Stimulated activated CD8-positive, alpha-beta memory T cell treated with anti-CD3 and anti-CD28 coated beads, Interleukin-4, amount 100 ng/mL, for 48 hours (primary cell): ENCODE data around the gene SSBP4.
"Not testable (repeated sequence)": the region's sequence is repeated elsewhere in the genome, so short reads cannot be mapped to it uniquely, and the experiment has no call there.

Experiments
- DNase-seq: peaks from one replicate; pipeline ENCODE4 v3.0.0-alpha.2; 2020

The SSBP4 gene

DNA sequence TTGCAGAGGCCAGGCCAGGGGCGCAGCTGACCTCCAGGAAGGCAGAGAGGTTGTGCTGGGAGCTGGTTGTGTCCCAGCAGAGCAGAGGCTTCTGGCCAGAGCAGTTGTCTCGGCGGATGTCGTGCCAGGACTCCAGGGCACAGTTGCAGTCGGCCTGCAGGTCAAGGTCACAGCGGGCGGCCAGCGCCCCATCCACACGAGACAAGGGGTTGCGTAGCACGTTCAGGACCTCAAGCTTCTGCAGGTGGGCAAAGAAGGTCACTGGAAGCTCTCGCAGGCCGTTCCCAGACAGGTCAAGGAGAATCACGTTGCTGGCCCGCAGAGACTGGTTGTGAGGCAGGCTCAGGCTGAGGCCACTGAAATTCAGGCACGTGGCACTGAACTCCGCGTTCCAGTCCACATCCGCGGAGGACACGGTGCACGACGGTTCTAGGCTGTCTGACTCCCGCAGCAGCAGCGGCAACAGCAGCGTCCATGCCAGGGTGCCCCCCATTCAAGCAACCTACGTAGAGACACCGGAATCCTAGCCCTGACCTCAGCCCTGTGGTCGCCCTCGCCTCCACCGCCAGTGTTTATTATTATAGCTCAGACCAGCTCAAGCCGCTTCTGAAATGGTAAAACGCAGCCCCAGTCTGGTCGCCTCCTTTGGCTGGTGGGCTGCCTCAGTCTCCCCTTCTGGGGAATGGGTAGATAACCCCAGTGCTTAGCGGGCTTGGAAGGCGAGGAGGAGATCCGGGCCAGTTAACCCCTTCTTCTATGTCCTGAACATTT lies 22.5 kb upstream of the SSBP4 start:
- no peak for DNase-seq

DNA sequence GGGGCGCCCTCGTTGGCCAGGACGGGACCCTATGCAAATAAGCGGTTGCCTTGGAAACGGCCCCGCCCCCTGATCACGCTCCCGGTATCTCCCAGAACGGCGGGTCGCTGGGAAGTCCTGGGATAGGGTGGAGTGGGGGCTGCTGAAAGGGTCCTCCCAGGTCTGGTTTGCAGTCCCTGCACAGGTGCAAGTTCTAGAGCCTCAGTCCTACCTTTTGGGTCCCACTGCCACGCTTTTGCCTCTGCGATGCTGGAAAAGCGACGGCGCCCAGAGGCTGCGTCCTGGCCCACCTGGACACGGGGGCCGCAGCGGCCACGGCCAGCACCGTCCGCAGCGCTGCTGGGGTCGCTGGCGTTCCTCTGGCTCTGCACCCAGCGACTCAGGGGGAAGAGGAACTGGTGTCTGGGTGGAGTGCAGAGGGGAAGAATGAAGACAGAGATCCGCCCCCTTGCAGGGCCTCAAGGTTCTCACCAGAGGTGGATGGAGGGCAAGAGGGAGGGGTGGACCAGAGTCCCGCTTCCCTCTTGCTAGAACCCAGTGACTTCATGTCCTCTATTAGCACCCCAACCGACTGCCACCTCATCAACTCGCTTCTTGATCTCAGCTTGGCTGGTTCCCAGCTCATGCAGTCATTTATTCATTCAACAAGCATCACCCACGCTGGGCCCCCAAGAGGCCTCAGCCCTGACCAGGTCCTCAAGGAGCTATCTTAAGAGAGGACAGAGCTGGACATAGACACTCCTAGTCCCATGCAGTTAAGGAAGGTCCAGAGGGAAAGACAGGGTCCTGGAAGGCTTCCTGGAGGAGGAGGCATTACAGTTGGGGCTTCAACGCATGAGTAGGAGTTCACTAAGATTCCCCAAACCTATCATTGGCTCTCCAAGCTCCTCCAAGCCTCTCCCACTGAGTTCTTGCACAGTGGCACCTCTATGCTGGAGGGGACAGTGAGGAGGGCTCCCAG lies 21.7 kb upstream of the SSBP4 start, which contains the start of gene LRRC25:
LRRC25 (minus strand) TSS at position 381 of the 961 bp plus-strand sequence. CDS start 659 bp downstream, outside the sequence.
- no peak for DNase-seq

DNA sequence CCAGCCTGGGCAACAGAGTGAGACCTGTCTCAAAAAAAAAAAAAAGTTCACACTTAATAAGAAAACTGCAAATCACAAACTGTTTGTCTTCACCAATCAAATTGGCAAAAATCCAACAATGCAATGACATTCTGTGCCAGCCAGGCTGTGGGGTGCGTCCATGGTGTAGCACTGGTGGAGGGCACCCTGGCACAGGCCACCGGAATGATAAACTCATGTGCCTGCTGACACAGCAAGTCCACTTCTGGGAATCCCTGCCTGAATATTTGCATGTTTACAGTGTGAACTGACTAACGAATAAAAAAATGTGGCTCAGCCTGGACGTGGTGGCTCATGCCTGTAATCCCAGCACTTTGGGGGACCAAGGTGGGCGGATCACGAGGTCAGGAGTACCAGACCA lies 20.2 kb upstream of the SSBP4 start:
- no peak for DNase-seq

DNA sequence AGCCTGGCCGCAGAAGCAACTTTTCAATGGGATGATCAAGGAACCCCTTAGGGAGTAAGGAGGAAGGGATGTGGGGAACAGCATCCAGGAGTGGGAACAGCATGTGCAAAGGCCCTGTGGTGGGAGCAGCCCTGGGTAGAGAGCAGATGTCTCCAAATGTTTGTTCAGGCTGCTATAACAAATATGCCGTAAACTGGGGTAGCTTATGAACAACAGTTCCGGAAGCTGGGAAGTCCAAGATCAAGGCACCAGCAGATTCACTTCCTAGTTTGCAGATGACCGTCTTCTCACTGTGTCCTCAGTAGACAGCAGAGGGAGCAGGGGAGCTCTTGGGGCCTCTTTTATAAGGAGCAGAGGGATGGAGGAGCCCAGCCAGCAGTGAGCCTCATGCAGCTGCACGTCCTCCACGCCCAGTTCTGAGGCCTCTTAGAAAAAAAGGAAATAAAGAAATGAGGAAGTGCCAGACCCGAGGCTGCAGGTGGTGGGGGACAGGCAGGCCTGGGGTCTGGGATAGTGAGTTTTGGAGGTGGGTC lies 17.6 kb upstream of the SSBP4 start:
- no peak for DNase-seq

DNA sequence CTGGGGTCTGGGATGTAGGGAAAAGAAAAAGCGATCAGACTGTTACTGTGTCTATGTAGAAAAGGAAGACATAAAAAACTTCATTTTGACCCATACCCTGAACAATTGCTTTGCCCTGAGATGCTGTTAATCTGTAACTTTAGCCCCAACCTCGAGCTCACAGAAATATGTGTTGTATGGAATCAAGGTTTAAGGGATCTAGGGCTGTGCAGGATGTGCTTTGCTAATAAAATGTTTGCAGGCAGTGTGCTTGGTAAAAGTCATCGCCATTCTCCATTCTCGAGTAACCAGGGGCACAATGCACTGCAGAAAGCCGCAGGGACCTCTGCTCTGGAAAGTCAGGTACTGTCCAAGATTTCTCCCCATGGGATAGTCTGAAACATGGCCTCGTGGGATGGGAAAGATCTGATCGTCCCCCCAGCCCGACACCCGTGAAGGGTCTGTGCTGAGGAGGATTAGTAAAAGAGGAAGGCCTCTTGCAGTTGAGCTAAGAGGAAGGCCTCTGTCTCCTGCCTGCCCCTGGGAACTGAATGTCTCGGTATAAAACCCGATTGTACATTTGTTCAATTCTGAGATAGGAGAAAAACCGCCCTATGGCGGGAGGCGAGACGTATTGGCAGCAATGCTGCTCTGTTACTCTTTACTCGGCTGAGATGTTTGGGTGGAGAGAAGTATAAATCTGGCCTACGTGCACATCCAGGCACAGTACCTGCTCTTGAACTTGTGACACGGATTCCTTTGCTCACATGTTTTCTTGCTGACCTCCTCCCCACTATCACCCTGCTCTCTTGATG lies 16.5 kb upstream of the SSBP4 start:
- DNase-seq = not testable (repeated sequence)

DNA sequence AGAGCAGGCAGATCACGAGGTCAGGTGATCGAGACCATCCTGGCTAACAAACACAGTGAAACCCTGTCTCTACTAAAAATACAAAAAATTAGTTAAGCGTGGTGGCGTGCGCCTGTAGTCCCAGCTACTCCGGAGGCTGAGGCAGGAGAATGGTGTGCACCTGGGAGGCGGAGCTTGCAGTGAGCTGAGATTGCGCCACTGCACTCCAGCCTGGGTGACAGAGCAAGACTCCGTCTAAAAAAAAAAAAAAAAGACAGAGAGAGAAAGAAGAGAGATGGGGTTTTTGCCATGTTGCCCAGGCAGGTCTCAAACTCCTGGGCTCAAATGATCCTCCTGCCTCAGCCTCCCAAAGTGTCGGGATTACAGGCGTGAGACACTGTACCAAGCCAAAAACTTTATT lies 13.4 kb upstream of the SSBP4 start:
- not testable (repeated sequence) for DNase-seq

DNA sequence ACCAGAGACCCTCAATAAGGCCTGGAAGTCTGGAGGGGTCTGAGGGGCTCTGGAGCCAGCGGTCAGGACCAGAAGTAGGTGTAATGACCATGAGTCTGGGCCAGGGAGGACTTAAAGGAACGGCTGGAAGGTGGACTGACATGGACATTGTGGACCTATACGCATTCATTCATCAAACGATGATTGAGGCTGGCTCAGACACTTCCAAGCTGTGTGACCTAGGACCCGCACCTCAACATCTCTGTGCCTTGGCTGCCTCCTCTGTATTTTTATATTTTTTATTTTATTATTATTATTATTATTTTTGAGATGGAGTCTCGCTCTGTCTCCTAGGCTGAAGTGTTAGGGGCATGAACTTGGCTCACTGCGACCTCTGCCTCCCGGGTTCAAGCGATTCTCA lies 12.4 kb upstream of the SSBP4 start:
- no peak for DNase-seq

DNA sequence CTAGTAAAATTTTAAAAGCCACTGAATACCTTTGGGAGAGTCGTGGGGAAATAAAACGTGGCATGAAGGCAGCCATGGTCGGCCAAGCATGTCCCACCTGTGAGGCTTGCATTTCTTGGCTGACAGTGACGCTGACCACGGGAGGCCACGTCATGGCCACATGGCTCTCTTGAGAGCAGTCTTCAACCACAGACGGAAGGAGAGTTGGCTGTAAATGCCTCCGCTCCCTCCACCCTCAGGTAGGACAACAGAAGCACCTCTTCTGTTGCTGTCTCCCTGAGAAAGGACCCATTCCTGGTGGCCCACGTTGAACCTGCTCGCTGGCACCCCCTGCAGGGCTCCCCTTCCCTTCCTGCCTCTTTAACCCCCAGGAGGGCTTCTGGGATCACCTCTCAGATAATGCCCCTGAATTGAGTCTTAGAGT lies 11.1 kb upstream of the SSBP4 start:
- peak; percentile 71 for DNase-seq

DNA sequence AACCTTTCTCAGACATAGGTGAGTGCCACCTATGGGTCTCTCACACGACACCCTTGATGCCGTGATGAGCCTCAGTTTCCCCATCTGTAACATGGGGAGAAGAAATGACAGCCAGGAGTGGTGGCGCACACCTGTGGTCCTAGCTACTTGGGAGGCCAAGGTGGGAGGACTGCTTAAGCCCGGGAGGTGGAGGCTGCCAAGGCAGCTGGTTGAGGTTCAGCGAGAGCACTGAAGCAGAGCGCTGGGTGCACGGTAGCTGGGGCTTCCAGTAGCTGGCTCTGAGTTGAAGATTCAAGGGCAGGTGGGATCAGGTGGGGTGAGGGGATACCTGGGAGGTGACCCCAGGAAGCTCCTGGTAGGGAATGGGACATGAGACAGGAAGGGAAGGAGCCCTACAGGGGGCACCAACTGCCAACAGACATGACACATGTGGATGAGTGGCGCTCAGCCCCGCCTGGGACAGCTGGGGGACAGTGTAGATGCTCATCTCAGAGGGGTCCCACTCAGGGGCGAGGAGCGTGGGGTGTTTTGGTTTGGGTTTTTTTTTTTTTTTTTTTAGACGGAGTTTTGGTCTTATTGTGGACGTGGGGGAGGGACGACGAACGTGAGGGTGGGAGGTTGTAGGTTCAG lies 6.5 kb upstream of the SSBP4 start:
- DNase-seq = no peak

DNA sequence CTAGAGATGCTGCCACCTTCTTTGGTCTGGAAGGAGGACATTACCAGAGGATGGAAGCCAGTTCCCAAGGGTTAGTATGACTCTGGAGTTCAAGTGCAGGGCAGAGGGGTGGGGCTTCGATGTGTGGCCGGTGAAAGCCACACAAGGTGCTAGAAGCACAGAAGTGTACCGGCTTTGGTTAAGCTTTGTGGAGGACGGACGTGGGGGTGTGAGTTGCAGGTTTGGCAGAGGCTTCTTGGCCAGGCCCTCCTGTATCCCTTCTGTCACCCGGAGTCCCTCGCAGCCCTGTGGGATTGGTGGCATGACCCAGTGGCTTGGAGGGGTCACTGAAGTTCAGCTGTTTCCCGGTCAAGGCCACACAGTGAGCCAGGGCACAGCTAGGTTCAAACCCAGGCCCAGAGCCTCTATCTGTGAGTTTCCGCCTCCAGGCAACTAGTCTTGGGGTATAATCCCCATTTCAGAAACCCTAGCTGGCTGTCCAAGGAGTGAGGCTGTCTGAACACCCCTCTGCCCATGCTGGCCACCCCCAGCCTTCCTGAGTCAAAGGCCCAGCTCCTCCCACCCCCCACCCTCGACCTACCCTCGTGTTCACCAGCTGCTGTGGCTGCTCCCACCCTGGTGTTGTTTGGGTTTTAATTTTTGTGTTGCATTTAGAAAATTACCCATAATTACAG lies 4.6 kb upstream of the SSBP4 start:
- no peak for DNase-seq

DNA sequence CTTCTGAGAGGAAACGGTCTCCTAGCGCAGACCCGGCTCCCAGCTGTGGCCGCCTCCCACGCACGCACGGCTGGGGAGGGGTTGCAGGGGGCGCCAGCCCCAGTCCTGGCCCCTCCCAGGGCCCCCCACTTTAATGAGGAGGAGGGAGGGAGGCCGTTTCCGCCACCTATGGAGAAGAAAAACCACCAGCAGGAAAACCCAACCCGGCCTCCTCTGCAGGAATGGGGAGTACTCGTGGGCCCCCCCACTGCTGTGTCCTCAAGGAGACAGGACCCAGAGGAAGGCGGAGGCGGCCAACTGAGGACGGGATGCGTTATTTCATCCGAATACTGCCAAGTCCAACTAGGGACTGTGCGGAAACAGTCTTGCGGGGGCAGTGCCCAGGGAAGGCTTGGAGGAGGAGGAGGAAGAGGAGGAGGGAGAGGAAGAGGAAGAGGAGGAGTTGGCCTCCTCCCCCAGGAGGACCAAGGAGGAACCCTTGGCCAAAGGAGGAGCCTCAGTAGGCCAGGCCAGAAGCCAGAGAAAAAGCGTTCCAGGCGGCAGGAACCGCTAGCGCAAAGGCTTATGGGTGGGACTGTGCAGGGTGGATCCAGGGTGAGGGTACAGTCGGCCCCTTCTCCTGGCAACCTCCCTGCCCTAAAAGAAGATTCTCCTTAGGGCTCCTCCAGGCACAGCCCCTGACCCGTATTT lies 3.9 kb upstream of the SSBP4 start:
- DNase-seq = no peak

DNA sequence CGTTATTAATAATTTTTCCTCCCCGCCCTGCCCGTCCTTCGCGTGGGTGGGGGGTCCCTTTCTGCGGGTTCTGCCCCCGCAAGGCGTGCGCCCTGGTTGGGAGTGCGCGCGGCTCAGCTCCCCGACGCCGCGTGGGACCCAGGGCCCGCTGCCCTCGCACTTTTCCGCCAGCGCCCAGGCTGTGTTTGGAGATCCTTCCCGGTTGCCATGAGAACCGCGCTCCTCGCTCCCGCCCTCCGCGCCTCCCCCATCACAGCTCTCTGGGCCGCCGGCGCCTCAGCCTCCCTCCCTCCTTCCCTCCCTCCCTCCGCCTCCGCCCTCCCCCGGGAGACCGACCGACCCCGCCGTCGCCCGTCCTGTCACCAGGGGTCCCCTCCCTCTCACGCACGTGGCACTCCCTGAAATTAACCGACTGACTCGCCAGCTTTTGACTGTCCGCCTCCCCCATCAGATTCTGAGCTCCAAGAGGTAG lies 2.4 kb upstream of the SSBP4 start:
- DNase-seq = peak; percentile 77

DNA sequence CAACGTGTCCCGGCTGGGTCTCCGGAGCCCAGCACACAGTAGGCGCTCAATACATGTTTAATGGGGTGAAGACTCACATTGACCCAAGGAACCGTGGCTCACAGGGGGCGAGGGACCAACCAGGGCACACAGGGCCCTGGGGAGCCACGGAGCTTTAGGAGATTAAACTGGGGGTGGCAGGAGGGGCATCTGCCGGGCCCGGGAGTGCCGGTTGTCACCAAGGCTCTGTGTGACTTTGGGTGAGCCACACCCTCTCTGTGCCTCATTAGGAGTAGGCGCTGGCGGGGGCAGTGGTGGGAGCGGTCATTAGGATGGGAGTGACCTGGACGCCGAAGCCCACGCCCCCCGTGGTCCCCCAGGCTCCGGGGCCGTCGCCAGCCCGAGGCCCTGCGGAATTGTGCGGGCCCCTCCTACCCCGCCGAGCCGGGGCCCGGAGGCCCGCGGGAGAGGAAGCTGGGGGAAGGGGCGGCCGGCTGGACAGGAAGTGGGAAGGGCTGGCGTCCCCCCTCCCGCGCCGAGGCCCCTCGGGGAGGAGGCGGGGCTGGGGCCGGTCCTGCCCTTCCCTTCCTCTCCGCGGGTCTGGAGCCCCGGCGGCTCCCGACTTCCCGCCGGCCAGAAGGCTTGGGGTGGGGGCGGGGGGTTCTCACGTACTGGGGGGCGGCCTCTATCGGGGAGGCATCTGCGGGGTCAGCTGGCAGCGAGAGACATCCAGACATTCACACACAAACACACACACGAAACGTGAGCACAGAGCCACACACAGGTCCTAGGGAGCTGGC lies 1.8 kb upstream of the SSBP4 start:
- peak; percentile 55 for DNase-seq

DNA sequence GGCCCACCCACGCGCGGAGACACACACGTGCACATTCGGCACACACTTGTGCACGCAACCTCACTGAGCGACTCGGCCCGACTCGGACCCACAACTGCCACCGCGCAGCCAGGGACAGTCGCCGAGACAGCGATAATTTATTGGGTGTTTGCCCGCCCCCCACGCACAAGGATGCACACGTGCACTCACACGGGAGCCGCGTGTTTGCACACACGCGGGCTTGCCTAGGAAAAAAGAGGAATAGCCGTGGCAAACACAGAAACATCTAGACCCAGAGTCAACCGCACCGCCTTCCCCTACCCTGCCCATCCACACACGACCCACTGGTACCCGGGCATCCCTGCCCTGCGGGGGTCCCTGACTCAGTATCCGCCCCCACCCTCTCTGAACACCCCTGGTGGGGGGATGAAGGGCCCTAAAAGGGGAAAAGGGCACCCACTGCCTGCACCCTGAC lies 1.1 kb upstream of the SSBP4 start:
- peak; percentile 64 for DNase-seq

DNA sequence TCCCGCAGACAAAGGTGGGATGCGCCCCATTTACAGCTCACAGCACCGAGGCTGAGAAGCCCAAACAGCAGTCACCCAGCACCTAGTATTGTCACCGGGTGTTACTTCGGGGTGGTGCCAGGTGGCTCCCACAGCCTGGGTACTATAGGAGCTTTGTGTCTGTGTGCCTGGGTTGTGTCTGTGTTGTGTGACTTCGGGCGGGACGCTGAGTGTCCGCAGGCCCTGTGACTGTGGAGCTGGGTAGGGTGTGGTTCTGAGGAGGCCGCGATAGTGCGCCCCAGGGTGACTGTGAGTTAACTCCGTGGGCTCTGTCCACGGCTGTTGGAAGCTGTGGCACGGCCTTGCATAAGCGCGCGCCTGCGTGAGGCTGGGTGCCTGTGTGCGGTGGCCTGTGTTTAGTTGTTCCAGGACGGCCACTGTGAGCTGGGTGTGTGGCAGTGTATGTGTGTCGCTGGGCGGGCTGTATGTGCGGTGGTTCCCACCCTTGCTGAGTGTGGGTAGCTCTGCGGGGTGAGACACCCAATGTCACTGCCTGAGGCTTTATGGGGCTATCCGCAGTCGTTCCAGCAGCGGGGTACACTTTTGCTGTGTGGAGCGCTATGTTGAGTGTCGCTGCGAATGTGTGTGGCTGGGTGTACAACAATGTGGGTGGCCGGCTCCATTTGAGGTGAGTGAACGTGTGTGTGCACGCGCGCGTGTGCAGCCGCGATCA lies 559 bp upstream of the SSBP4 start:
- no peak for DNase-seq

DNA sequence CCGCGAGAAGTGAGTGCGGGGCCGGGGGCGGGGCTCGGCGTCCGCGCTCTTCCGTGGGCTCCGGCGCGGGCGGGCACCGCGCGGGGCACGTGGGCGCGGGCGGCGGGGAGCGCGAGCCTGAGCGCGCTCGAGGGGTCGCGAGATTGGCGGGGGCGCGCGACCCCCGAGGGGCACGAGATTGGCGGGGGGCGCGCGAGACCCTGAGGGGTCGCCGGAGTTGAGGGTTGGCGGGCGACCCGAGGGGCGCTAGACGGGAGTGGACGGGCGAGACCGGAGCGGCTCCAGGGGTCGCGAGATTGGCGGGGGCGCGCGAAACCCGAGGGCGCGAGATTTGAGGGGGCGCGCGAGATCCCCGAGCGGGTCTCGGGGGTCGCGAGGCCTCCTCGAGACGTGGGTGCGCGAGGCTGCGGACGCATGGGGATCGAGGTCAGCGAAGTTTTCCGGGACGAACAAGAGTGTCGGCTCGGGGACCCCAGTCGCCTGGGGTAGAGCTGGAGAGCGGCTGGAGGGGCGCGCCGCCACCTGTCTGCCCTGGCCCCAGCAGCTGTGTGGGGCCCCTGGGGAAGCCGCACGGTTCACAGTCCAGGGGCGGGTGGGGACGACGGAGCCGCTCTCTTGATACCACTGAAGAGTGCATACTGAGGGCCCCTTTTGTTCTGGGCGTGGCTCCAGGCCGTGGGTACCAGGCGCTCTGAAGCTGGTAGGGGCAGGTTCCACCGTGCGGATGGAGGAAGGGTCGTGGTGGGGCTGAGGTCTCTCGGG lies 682 bp downstream of the SSBP4 start:
- peak; percentile 70 for DNase-seq

DNA sequence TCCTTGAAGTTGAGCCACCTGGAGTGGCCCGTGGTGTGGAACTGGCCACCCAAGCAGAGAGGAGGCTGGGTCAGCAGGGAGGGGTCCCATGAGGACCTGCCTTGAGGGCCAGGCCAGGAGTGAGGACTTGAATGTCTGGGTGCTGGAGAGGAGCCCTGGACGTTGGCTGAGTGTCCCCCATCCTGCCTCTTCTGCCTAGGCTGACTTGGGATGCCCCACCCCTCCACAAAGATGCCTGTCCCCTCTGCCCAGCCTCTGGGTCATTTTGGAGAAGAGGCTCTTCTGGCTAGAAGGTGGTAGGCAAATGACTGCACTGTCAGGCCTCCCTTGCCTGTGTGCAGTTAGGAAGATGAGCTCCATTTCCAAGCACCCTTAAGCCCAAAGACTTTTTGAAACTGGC lies 1.7 kb downstream of the SSBP4 start:
- DNase-seq = no peak

DNA sequence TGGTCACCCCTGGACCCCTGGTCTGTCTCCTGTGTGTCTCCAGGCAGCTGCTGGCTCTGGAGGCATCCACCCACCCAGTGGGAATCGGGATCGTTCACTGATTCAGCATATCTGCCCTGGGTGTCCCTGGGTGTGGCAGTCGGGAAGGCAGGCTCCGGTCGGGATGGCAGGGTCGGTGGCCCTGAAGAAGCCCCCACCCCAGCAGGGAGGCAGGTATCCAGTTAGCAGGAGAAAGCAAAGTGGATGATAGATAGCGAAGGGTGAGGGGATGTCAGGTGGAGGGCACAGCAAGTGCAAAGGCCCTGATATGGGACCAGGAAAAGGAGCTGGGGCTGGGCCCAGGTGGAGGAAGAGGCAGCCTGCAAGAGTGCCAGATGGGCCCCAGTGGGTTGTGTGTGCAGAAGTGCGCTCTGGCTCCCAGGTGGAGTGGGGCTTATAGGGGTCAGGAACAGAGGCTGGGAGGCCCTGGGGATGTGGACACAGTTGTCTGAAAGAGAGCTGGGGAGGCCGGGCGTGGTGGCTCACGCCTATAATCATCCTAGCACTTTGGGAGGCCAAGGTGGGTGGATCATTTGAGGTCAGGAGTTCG lies 2.3 kb downstream of the SSBP4 start:
- DNase-seq = no peak
